Measurements from ENCODE around the gene PKNOX2.

DNA sequence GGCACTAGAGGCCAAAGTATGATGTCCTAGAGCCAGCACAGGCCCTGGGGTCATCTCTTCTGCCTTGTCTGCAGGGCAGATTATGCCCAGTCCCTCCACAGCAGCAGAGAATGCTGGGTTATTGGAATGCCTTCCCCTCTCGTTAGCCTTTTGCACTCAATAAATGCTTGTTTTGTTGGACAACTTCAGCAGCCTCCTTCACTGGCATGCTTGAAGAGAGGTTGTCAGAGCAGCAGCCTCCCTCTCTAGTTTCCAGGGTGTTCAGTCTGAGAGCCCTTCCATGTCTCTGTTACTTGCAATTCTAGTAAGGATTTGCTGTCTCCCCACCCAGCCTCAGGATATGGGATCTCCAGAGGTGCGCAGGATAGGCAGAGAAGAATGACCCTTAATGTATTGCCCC lies 82.9 kb downstream of the PKNOX2 start:
- TF ChIP-seq POLR2A (IDR thresholded peaks at IDR 0.05; ENCODE audit: low read depth, low read length), result no peak
- TF ChIP-seq POLR2AphosphoS5 (IDR thresholded peaks at IDR 0.05; ENCODE audit: low read depth, low read length), result no peak

Measured in GM12892 (cell line).